Liver (tissue), 9 donors: ENCODE measurements around the gene DYRK1B. TPM values are rescaled to one million over a fixed set of nuclear protein-coding genes. Genes with fewer than 3 reads are reported as not detected.
"Not testable (repeated sequence)": the region's sequence is repeated elsewhere in the genome, so short reads cannot be mapped to it uniquely, and the experiment has no call there.

Experiments
- DNase-seq: peaks from one replicate; pipeline ENCODE4 v3.0.0-alpha.2; 2017; ENCODE audit warnings: low spot score
- H3K27ac ChIP-seq, 2 donors: one replicate each; pipeline ENCODE4 v1.7.0; 2013; ENCODE audit warnings: inconsistent platforms in 2 of 2, low read length in 2 of 2, control low read depth in 1 of 2, low read depth in 1 of 2, mild to moderate bottlenecking in 1 of 2
- H3K27me3 ChIP-seq, 4 donors: one replicate each; pipeline versions ENCODE4 v1.6.1 to v1.7.0; 2013; ENCODE audit warnings: low read length in 3 of 4, inconsistent platforms in 1 of 4, mild to moderate bottlenecking in 1 of 4, moderate library complexity in 1 of 4; ENCODE audit not compliant: control insufficient read depth in 4 of 4, insufficient read depth in 4 of 4
- H3K36me3 ChIP-seq, 4 donors: one replicate each; pipeline versions ENCODE4 v1.6.1 to v1.7.0; 2013; ENCODE audit warnings: low read length in 3 of 4, mild to moderate bottlenecking in 3 of 4, low read depth in 1 of 4, moderate library complexity in 1 of 4; ENCODE audit not compliant: control insufficient read depth in 4 of 4, insufficient read depth in 3 of 4
- H3K4me1 ChIP-seq, 4 donors: one replicate each; pipeline versions ENCODE4 v1.6.1 to v1.7.0; 2013; ENCODE audit warnings: low read length in 3 of 4, mild to moderate bottlenecking in 3 of 4, moderate library complexity in 1 of 4; ENCODE audit not compliant: control insufficient read depth in 4 of 4, insufficient read depth in 4 of 4
- H3K4me3 ChIP-seq, 3 donors: one replicate each; pipeline versions ENCODE4 v1.6.1 to v1.7.0; 2013; ENCODE audit warnings: low read length in 3 of 3, control low read depth in 1 of 3, low read depth in 1 of 3, mild to moderate bottlenecking in 1 of 3
- H3K9ac ChIP-seq, 2 donors: one replicate each; pipeline ENCODE4 v1.7.0; 2013; ENCODE audit warnings: low read length in 2 of 2, mild to moderate bottlenecking in 2 of 2, moderate library complexity in 2 of 2, control low read depth in 1 of 2, low read depth in 1 of 2
- H3K9me3 ChIP-seq, 4 donors: one replicate each; pipeline versions ENCODE4 v1.6.1 to v1.7.0; 2013; ENCODE audit warnings: low read length in 3 of 4; ENCODE audit not compliant: control insufficient read depth in 4 of 4
- CTCF ChIP-seq: fragments of 150-350 bp; IDR thresholded peaks from 2 replicates; pipeline ENCODE4 v1.5.1; 2017; ENCODE audit warnings: improper control_type of control experiment, low read depth, low read length; ENCODE audit not compliant: missing input control
- EGR1 ChIP-seq, 2 donors: IDR thresholded peaks; 2 replicates each; pipeline ENCODE4 v1.6.1; 2016 to 2018; ENCODE audit warnings: antibody characterized with exemption in 2 of 2, low read depth in 2 of 2
- FOXA1 ChIP-seq: IDR thresholded peaks from 2 replicates; pipeline ENCODE4 v1.6.1; 2016; ENCODE audit warnings: antibody characterized with exemption
- FOXA2 ChIP-seq: IDR thresholded peaks from 2 replicates; pipeline ENCODE4 v1.6.1; 2016; ENCODE audit warnings: antibody characterized with exemption
- GABPA ChIP-seq, 2 donors: IDR thresholded peaks in 1 of 2; conservative IDR thresholded peaks in 1 of 2; 2 replicates each; pipeline ENCODE4 v1.6.1; 2016; ENCODE audit warnings: antibody characterized with exemption in 2 of 2, mild to moderate bottlenecking in 1 of 2, moderate library complexity in 1 of 2
- HNF4A ChIP-seq, 2 donors: conservative IDR thresholded peaks; 2 replicates each; pipeline ENCODE4 v1.6.1; 2016; ENCODE audit warnings: antibody characterized with exemption in 2 of 2, mild to moderate bottlenecking in 2 of 2
- HNF4G ChIP-seq: IDR thresholded peaks from 2 replicates; pipeline ENCODE4 v1.6.1; 2016; ENCODE audit warnings: antibody characterized with exemption
- JUND ChIP-seq, 2 donors: IDR thresholded peaks; 2 replicates each; pipeline ENCODE4 v1.6.1; 2016; ENCODE audit warnings: antibody characterized with exemption in 2 of 2
- NR2F2 ChIP-seq: IDR thresholded peaks from 2 replicates; pipeline ENCODE4 v1.6.1; 2016; ENCODE audit warnings: antibody characterized with exemption
- RAD21 ChIP-seq, 2 donors: IDR thresholded peaks; 2 replicates each; pipeline ENCODE4 v1.6.1; 2016; ENCODE audit warnings: antibody characterized with exemption in 2 of 2, mild to moderate bottlenecking in 2 of 2
- REST ChIP-seq: IDR thresholded peaks from 2 replicates; pipeline ENCODE4 v1.6.1; 2016; ENCODE audit warnings: antibody characterized with exemption, mild to moderate bottlenecking
- RXRA ChIP-seq, 2 donors: IDR thresholded peaks; 2 replicates each; pipeline ENCODE4 v1.6.1; 2017 to 2018; ENCODE audit warnings: antibody characterized with exemption in 2 of 2, mild to moderate bottlenecking in 1 of 2
- SP1 ChIP-seq: IDR thresholded peaks from 2 replicates; pipeline ENCODE4 v1.6.1; 2018; ENCODE audit warnings: antibody characterized with exemption, mild to moderate bottlenecking
- TAF1 ChIP-seq: conservative IDR thresholded peaks from 2 replicates; pipeline ENCODE4 v1.6.1; 2016; ENCODE audit warnings: antibody characterized with exemption, mild to moderate bottlenecking
- YY1 ChIP-seq: IDR thresholded peaks from 2 replicates; pipeline ENCODE4 v1.6.1; 2016; ENCODE audit warnings: antibody characterized with exemption, mild to moderate bottlenecking
- ZBTB33 ChIP-seq: IDR thresholded peaks from 2 replicates; pipeline ENCODE4 v1.6.1; 2016; ENCODE audit warnings: antibody characterized with exemption
- WGBS: extraction: QIAGEN DNeasy Blood & Tissue Kit; methylation state at CpG from one replicate; pipeline ENCODE4 v1.1.7; 2013; 5-methylcytosine and 5-hydroxymethylcytosine counted together
- polyA plus RNA-seq, 2 donors: library from polyadenylated mRNA; stranded (reverse) in 1 of 2; unstranded in 1 of 2; fragments of 200-250 nt in 1 of 2; fragments of >200 nt in 1 of 2; fragmentation: Nextera tagmentation in 1 of 2; extraction: Ambion mirVana in 1 of 2; gene quantifications; one replicate each; pipeline versions ENCODE4 v1.2.1 to v1.2.3, GENCODE V29; 2013 to 2015
- total RNA-seq, 2 donors: library from RNA; depleted of rRNA; stranded (reverse); fragments of >200 nt; gene quantifications; one replicate each; pipeline ENCODE4 v1.2.3, GENCODE V29; 2014
- TF ChIP-seq, protein P1 (sequence below): IDR thresholded peaks from 2 replicates; pipeline ENCODE4 v1.6.1; 2016; ENCODE audit warnings: antibody characterized with exemption
- TF ChIP-seq, protein P2 (sequence below): IDR thresholded peaks from 2 replicates; pipeline ENCODE4 v1.6.1; 2016; ENCODE audit warnings: antibody characterized with exemption
- donor health status: healthy.
- donor health status: healthy.
- donor health status: healthy.
- donor health status: healthy.
- donor health status: healthy.

Gene DYRK1B
- total and polyA plus RNA-seq, 4 donors = 2.8 to 7.6 (median 3.2) TPM

- Histone ChIP-seq H3K27ac (no peak overlapping the region), H3K4me1 (no peaks in the 10 kb centered on the region), H3K27me3 (no peaks in the 10 kb centered on the region), H3K9ac (no peak overlapping the region), H3K36me3 (no peaks in the 10 kb centered on the region), H3K4me3 (no peak overlapping the region), H3K9me3 (no peaks in the 10 kb centered on the region)
- WGBS = 92% methylated on average over 4 of the region's 4 CpGs
- TF ChIP-seq FOXA1 = no peak
- TF ChIP-seq EGR1 (IDR thresholded peaks at IDR 0.05; ENCODE audit: low read depth in 2 of 2) = no peak
- TF ChIP-seq HNF4A (conservative IDR thresholded peaks at IDR 0.05) = no peak
- no peak for TF ChIP-seq TAF1
- no peak for TF ChIP-seq YY1
- TF ChIP-seq ZBTB33 = no peak
- DNase-seq = no peak
Observed at GRCh38 chr19:39809368-39809767, 24.6 kb downstream of the DYRK1B start.

DNA sequence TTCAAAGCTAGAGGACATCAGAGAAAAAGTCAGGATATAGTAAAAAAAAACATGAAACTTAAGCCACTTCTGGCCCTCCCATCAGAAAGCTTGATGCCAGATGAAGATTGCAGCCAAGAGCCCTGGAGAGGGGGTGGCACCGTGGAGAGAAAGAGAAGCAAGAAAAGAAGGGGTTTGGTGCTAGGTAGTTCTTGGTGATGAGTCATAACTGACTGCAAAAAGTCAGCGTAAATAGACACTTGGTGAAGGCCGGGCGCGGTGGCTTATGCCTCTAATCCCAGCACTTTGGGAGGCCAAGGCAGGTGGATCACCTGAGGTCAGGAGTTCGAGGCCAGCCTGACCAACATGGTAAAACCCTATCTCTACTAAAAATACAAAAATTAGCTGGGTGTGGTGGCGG is 25.3 kb downstream of the DYRK1B start:
- 91% methylated on average over 7 of the region's 7 CpGs for WGBS
- not testable (repeated sequence) for H3K9ac ChIP-seq, H3K36me3 ChIP-seq, H3K4me3 ChIP-seq, H3K27me3 ChIP-seq, DNase-seq, H3K9me3 ChIP-seq, H3K4me1 ChIP-seq, H3K27ac ChIP-seq

DNA sequence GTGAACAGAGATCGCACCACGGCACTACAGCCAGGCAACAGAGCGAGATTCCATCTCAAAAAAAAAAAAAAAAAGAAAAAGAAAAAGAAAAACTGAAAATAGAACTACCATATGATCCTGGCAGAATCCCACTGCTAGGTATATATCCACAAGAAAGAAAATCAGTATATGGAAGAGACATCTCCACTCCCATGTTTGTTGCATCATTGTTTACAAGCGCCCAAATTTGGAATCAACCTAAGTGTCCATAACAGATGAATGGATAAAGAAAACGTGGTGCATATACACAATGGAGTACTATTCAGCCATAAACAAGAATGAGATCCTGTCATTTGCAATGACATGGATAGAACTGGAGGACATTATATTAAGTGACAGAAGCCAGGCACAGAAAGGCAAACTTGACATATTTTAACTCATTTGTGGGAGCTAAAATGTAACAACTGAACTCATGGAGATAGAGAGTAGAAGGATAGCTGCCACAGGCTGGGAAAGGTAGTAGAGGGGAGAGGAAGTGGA is 26.1 kb downstream of the DYRK1B start:
- no peak for TF ChIP-seq FOXA2
- no peak for TF ChIP-seq HNF4G
- TF ChIP-seq YY1 = no peak
- no peak for TF ChIP-seq HNF4A (conservative IDR thresholded peaks at IDR 0.05)
- TF ChIP-seq NR2F2 = no peak
- TF ChIP-seq, protein P1, sequence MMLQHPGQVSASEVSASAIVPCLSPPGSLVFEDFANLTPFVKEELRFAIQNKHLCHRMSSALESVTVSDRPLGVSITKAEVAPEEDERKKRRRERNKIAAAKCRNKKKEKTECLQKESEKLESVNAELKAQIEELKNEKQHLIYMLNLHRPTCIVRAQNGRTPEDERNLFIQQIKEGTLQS = no peak
- no peak for TF ChIP-seq TAF1
- TF ChIP-seq SP1 = no peak
- TF ChIP-seq GABPA (IDR thresholded peaks at IDR 0.05 in 1 of 2, conservative IDR thresholded peaks at IDR 0.05 in 1 of 2) = no peak
- TF ChIP-seq RAD21 (IDR thresholded peaks at IDR 0.05) = no peak
- no peak for TF ChIP-seq CTCF
- TF ChIP-seq ZBTB33 = no peak
- no peak for TF ChIP-seq JUND (IDR thresholded peaks at IDR 0.05)
- TF ChIP-seq, protein P2, sequence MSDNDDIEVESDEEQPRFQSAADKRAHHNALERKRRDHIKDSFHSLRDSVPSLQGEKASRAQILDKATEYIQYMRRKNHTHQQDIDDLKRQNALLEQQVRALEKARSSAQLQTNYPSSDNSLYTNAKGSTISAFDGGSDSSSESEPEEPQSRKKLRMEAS = no peak
- no peak for TF ChIP-seq EGR1 (IDR thresholded peaks at IDR 0.05; ENCODE audit: low read depth in 2 of 2)
- no peak for TF ChIP-seq REST
- TF ChIP-seq FOXA1 = no peak
- no peak for TF ChIP-seq RXRA (IDR thresholded peaks at IDR 0.05)
- Histone ChIP-seq H3K36me3 (no peaks in the 10 kb centered on the region), H3K4me3 (no peak overlapping the region), H3K27ac (no peak overlapping the region), H3K9me3 (no peaks in the 10 kb centered on the region), H3K27me3 (peaks cover 0 to 2% (median 0%) of the 10 kb centered on the region in 4 donors), H3K9ac (no peak overlapping the region), H3K4me1 (no peaks in the 10 kb centered on the region)
- 70% methylated on average over 5 of the region's 5 CpGs for WGBS
- no peak for DNase-seq
